ENCODE results near the gene EFNA2. TPM values are rescaled to one million over a fixed set of nuclear protein-coding genes. Genes with fewer than 3 reads are reported as not detected.

EFNA2 gene
- total RNA-seq, 4 donors from 2014 or later = not detected

GRCh38 chr19:1350867-1351266 is 65.2 kb downstream of the EFNA2 start:
- intact Hi-C loops (cut with DNase I) = no loop called here

More at GRCh38 chr19:1350867-1351266, 65.2 kb downstream of the EFNA2 start:
- no peaks in the 10 kb centered on the region for H3K36me3 ChIP-seq
- no peak overlapping the region for H3K27ac ChIP-seq
- H3K27me3 ChIP-seq = no peaks in the 10 kb centered on the region
- H3K4me3 ChIP-seq = no peak overlapping the region
- H3K9me3 ChIP-seq = no peaks in the 10 kb centered on the region
- 13 to 36% methylated on average over 3 to 5 of the region's 5 CpGs for WGBS, 2 donors
- DNase-seq = no peak
- TF ChIP-seq CTCF (IDR thresholded peaks at IDR 0.05) (no peak), POLR2A (IDR thresholded peaks at IDR 0.05) (no peak)
- H3K4me1 ChIP-seq = peaks cover 3 to 20% (median 10%) of the 10 kb centered on the region in 3 donors

Other genes starting within 250 kb of the EFNA2 start
- gene ABCA7, start 245.8 kb upstream of the EFNA2 start, total RNA-seq = 10 to 100 TPM; 12.6 to 24.4 (median 18.7) TPM
- gene ARHGAP45, start 218.7 kb upstream of the EFNA2 start, total RNA-seq = 10 to 100 TPM in 3 of 4 donors, 1 to 10 TPM in 1; 8.2 to 39.3 (median 12.5) TPM
- gene POLR2E, start 190.5 kb upstream of the EFNA2 start, total RNA-seq = 100 to 1,000 TPM; 113 to 198 (median 166) TPM
- 100 to 1,000 TPM; 108 to 405 (median 244) TPM for gene GPX4, start 181.9 kb upstream of the EFNA2 start, total RNA-seq
- 10 to 100 TPM; 31.3 to 84.3 (median 68.3) TPM for gene SBNO2, start 111.6 kb upstream of the EFNA2 start, total RNA-seq
- 10 to 100 TPM; 59.3 to 68.5 (median 61.6) TPM for gene STK11, start 80.1 kb upstream of the EFNA2 start, total RNA-seq
- gene CBARP, start 47.9 kb upstream of the EFNA2 start, total RNA-seq = 1 to 10 TPM in 3 of 4 donors, under 1 TPM in 1; 0.38 to 1.6 (median 1.2) TPM
- 100 to 1,000 TPM in 3 of 4 donors, 10 to 100 TPM in 1; 83.4 to 171 (median 132) TPM for gene ATP5F1D, start 44.1 kb upstream of the EFNA2 start, total RNA-seq
- gene MIDN, start 37.3 kb upstream of the EFNA2 start, total RNA-seq = 10 to 100 TPM; 12.4 to 65.0 (median 40.4) TPM
- 100 to 1,000 TPM; 116 to 415 (median 238) TPM for gene CIRBP, start 16.5 kb upstream of the EFNA2 start, total RNA-seq
- gene FAM174C, start 10.3 kb upstream of the EFNA2 start, total RNA-seq = 10 to 100 TPM; 31.5 to 69.8 (median 50.5) TPM
- 100 to 1,000 TPM; 124 to 191 (median 165) TPM for gene NDUFS7, start 98.0 kb downstream of the EFNA2 start, total RNA-seq
- 10 to 100 TPM in 3 of 4 donors, 1 to 10 TPM in 1; 2.4 to 40.0 (median 13.1) TPM for gene GAMT, start 115.7 kb downstream of the EFNA2 start, total RNA-seq
- gene DAZAP1, start 121.7 kb downstream of the EFNA2 start, total RNA-seq = 10 to 100 TPM; 60.2 to 76.0 (median 69.0) TPM
- 1,000 to 10,000 TPM; 2,502 to 3,774 (median 3,129) TPM for gene RPS15, start 152.5 kb downstream of the EFNA2 start, total RNA-seq
- gene APC2, start 164.2 kb downstream of the EFNA2 start, total RNA-seq = under 1 TPM in 1 of 4 donors, not detected in 3; under 0.01 TPM
- gene C19orf25, start 193.3 kb downstream of the EFNA2 start, total RNA-seq = 10 to 100 TPM; 17.8 to 24.5 (median 23.0) TPM
- 1 to 10 TPM in 2 of 4 donors, under 1 TPM in 2; 0.35 to 5.5 (median 1.1) TPM for gene PCSK4, start 204.5 kb downstream of the EFNA2 start, total RNA-seq
- gene REEP6, start 205.3 kb downstream of the EFNA2 start, total RNA-seq = 10 to 100 TPM in 2 of 4 donors, 1 to 10 TPM in 2; 5.7 to 13.8 (median 9.4) TPM
- 10 to 100 TPM; 13.5 to 20.8 (median 18.8) TPM for gene ADAMTSL5, start 227.1 kb downstream of the EFNA2 start, total RNA-seq
- under 1 TPM in 2 of 4 donors, not detected in 2; 0.19 to 0.66 TPM for gene PLK5, start 238.2 kb downstream of the EFNA2 start, total RNA-seq

Measured in esophagus squamous epithelium (tissue), 5 donors.